AG04450 (cell line): Measurements from ENCODE around the gene PAH. TPM values are rescaled to one million over a fixed set of nuclear protein-coding genes. Genes with fewer than 3 reads are reported as not detected.

Source experiments
- CTCF ChIA-PET: fragments of 300-600, 350-600 bp; formaldehyde crosslinking; extraction: SDS; loops from one replicate; lab custom pipeline; 2022; ENCODE audit warnings: antibody characterized with exemption, inconsistent platforms; lab: Charles Lee
- POLR2A ChIA-PET: fragments of 350-600 bp; formaldehyde crosslinking; extraction: SDS; loops from one replicate; lab custom pipeline; 2021; ENCODE audit warnings: antibody characterized with exemption, inconsistent platforms; lab: Yijun Ruan, JAX
- DNase-seq: peaks from one replicate; pipeline ENCODE4 v3.0.0-alpha.2; 2011; ENCODE audit warnings: low read depth, low spot score
- H3K27ac ChIP-seq: one replicate; pipeline ENCODE4 v1.5.1; 2012; ENCODE audit warnings: low read depth, low read length, control low read depth
- H3K27me3 ChIP-seq: one replicate; pipeline ENCODE4 v1.6.0; 2012; ENCODE audit warnings: low read length; ENCODE audit not compliant: control insufficient read depth, insufficient read depth
- H3K4me3 ChIP-seq: 2 replicates; pipeline ENCODE4 v1.5.1; 2011; ENCODE audit warnings: mild to moderate bottlenecking, low read depth, low read length, control low read depth
- H3K9me3 ChIP-seq: 2 replicates; pipeline ENCODE4 v1.5.1; 2012; ENCODE audit warnings: low read length; ENCODE audit not compliant: control insufficient read depth, insufficient read depth
- polyA plus RNA-seq: library from polyadenylated mRNA; depleted of rRNA; stranded (reverse); fragments of >200 nt; gene quantifications from 2 replicates; pipeline ENCODE4 v1.2.3, GENCODE V29; 2011; rRNA removed
- TF ChIP-seq, protein P1 (sequence below): IDR thresholded peaks from 2 replicates; pipeline ENCODE4 v1.5.1; 2011; ENCODE audit warnings: low read depth, low read length, control low read depth, inconsistent platforms

Gene PAH
- polyA plus RNA-seq, 1 experiment = not detected

- no peak for DNase-seq
- Histone ChIP-seq H3K4me3 (no peak overlapping the region), H3K27ac (no peak overlapping the region), H3K9me3 (peaks cover 3% of the 10 kb centered on the region; the same call in 1 of the 2 replicates), H3K27me3 (no peaks in the 10 kb centered on the region)
- TF ChIP-seq, protein P1, sequence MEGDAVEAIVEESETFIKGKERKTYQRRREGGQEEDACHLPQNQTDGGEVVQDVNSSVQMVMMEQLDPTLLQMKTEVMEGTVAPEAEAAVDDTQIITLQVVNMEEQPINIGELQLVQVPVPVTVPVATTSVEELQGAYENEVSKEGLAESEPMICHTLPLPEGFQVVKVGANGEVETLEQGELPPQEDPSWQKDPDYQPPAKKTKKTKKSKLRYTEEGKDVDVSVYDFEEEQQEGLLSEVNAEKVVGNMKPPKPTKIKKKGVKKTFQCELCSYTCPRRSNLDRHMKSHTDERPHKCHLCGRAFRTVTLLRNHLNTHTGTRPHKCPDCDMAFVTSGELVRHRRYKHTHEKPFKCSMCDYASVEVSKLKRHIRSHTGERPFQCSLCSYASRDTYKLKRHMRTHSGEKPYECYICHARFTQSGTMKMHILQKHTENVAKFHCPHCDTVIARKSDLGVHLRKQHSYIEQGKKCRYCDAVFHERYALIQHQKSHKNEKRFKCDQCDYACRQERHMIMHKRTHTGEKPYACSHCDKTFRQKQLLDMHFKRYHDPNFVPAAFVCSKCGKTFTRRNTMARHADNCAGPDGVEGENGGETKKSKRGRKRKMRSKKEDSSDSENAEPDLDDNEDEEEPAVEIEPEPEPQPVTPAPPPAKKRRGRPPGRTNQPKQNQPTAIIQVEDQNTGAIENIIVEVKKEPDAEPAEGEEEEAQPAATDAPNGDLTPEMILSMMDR = no peak
- CTCF ChIA-PET = no interaction called here
- POLR2A ChIA-PET = no interaction called here
Observed at GRCh38 chr12:102797528-102797927, 119.5 kb downstream of the PAH start.

- TF ChIP-seq, protein P1 = no peak
Observed at GRCh38 chr12:102793921-102794320, 123.1 kb downstream of the PAH start.

More at GRCh38 chr12:102793921-102794320, 123.1 kb downstream of the PAH start:
- CTCF ChIA-PET = no interaction called here
- DNase-seq = no peak
- POLR2A ChIA-PET = no interaction called here
- H3K27ac ChIP-seq = no peak overlapping the region
- H3K9me3 ChIP-seq = no peaks in the 10 kb centered on the region
- no peaks in the 10 kb centered on the region for H3K27me3 ChIP-seq
- no peak overlapping the region for H3K4me3 ChIP-seq

Other genes starting within 250 kb of the PAH start
- gene ASCL1, start 40.4 kb upstream of the PAH start, polyA plus RNA-seq = not detected in 2 replicates